ENCODE data around the gene LRMDA.

GRCh38 chr10:75703191-75703854 lies 271.9 kb downstream of the LRMDA start:
- TF ChIP-seq CTCF (conservative IDR thresholded peaks at IDR 0.05; ENCODE audit: low read depth, low read length) (no peak), EZH2 (IDR thresholded peaks at IDR 0.05; ENCODE audit: borderline replicate concordance, low read depth, low read length, poor library complexity, severe bottlenecking) (no peak)
